NCI-H524 (cell line): ENCODE data around the gene HIP1R.

Source experiments
- DNase-seq, 2 experiments: peaks; one replicate each; lab custom pipeline; 2025; lab: John Stamatoyannopoulos, UW

The HIP1R gene

GRCh38 chr12:122847516-122847836 is 12.2 kb downstream of the HIP1R start:
- DNase-seq: no peak

- DNase-seq: no peak
These were observed 12.7 kb downstream of the HIP1R start for GRCh38 chr12:122847921-122848421.

GRCh38 chr12:122848471-122849351 is 13.5 kb downstream of the HIP1R start:
- DNase-seq: no peak

- DNase-seq: no peak
These were observed 14.2 kb downstream of the HIP1R start for GRCh38 chr12:122849352-122850047.

- no peak for DNase-seq
These were observed 14.8 kb downstream of the HIP1R start for GRCh38 chr12:122850048-122850445.

GRCh38 chr12:122850695-122851350 is 15.6 kb downstream of the HIP1R start:
- no peak for DNase-seq

GRCh38 chr12:122851820-122852219 is 16.6 kb downstream of the HIP1R start:
- DNase-seq: no peak

GRCh38 chr12:122852336-122853275 is 17.3 kb downstream of the HIP1R start:
- DNase-seq: no peak

GRCh38 chr12:122853582-122854245 is 18.5 kb downstream of the HIP1R start:
- no peak for DNase-seq

- no peak for DNase-seq
These were observed 19.3 kb downstream of the HIP1R start for GRCh38 chr12:122854554-122854953.

GRCh38 chr12:122855071-122855829 is 20.0 kb downstream of the HIP1R start:
- no peak for DNase-seq

GRCh38 chr12:122855928-122856831 is 20.9 kb downstream of the HIP1R start:
- DNase-seq: no peak

- DNase-seq: no peak
These were observed 21.9 kb downstream of the HIP1R start for GRCh38 chr12:122856999-122857671.

GRCh38 chr12:122858171-122858570 is 22.9 kb downstream of the HIP1R start:
- no peak for DNase-seq

- no peak for DNase-seq
These were observed 23.5 kb downstream of the HIP1R start for GRCh38 chr12:122858591-122859302.

GRCh38 chr12:122859303-122860039 is 24.2 kb downstream of the HIP1R start:
- DNase-seq: no peak
